Raji (cell line): ENCODE measurements around the gene DIAPH2.

Experiments used
- POLR2A ChIP-seq: IDR thresholded peaks from 2 replicates; pipeline ENCODE4 v1.6.1; 2011; ENCODE audit warnings: low read depth, low read length, control low read depth; ENCODE audit not compliant: insufficient read depth

DIAPH2 gene

GRCh38 chrX:97363843-97364242, 679.2 kb downstream of the DIAPH2 start:
- no peak for TF ChIP-seq POLR2A

GRCh38 chrX:97366237-97366636, 681.6 kb downstream of the DIAPH2 start:
- no peak for TF ChIP-seq POLR2A

- TF ChIP-seq POLR2A: no peak
Observed at GRCh38 chrX:97367125-97367524, 682.5 kb downstream of the DIAPH2 start.

- no peak for TF ChIP-seq POLR2A
Observed at GRCh38 chrX:97369947-97370346, 685.3 kb downstream of the DIAPH2 start.

GRCh38 chrX:97372001-97372766, 687.5 kb downstream of the DIAPH2 start:
- TF ChIP-seq POLR2A: no peak

GRCh38 chrX:97374266-97374665, 689.6 kb downstream of the DIAPH2 start:
- no peak for TF ChIP-seq POLR2A

GRCh38 chrX:97380200-97380599, 695.6 kb downstream of the DIAPH2 start:
- no peak for TF ChIP-seq POLR2A

- TF ChIP-seq POLR2A: no peak
Observed at GRCh38 chrX:97384685-97385084, 700.0 kb downstream of the DIAPH2 start.

GRCh38 chrX:97387004-97387403, 702.4 kb downstream of the DIAPH2 start:
- TF ChIP-seq POLR2A: no peak

GRCh38 chrX:97389761-97390192, 705.1 kb downstream of the DIAPH2 start:
- no peak for TF ChIP-seq POLR2A

GRCh38 chrX:97397371-97397770, 712.7 kb downstream of the DIAPH2 start:
- TF ChIP-seq POLR2A: no peak

- no peak for TF ChIP-seq POLR2A
Observed at GRCh38 chrX:97398030-97398551, 713.4 kb downstream of the DIAPH2 start.

- no peak for TF ChIP-seq POLR2A
Observed at GRCh38 chrX:97399400-97399799, 714.8 kb downstream of the DIAPH2 start.

GRCh38 chrX:97400492-97400891, 715.9 kb downstream of the DIAPH2 start:
- no peak for TF ChIP-seq POLR2A

- no peak for TF ChIP-seq POLR2A
Observed at GRCh38 chrX:97401154-97401553, 716.5 kb downstream of the DIAPH2 start.

GRCh38 chrX:97401586-97402136, 717.0 kb downstream of the DIAPH2 start:
- no peak for TF ChIP-seq POLR2A
